Keratinocyte (primary cell): ENCODE measurements around the gene EXT2. TPM values are rescaled to one million over a fixed set of nuclear protein-coding genes. Genes with fewer than 3 reads are reported as not detected.

Experiments used
- DNase-seq: peaks from one replicate; pipeline ENCODE4 v3.0.0-alpha.2; 2011; ENCODE audit warnings: low read depth, missing footprints, low spot score
- FAIRE-seq: peaks from 2 replicates; lab custom pipeline; 2011; peaks lifted over from hg19 to GRCh38; lab: Jason Lieb, UNC
- H2AFZ ChIP-seq: 2 replicates; pipeline ENCODE4 v1.6.0; 2012; ENCODE audit warnings: low read length, control low read depth, inconsistent platforms; ENCODE audit not compliant: control insufficient read depth
- H3K27ac ChIP-seq: 2 replicates; pipeline ENCODE4 v1.5.1; 2011; ENCODE audit warnings: low read length; ENCODE audit not compliant: control insufficient read depth, insufficient read depth
- H3K27me3 ChIP-seq: 3 replicates; pipeline ENCODE4 v1.6.0; 2011; ENCODE audit warnings: low read length; ENCODE audit not compliant: control insufficient read depth, insufficient read depth; ENCODE audit errors: extremely low read depth
- H3K36me3 ChIP-seq, 2 experiments: 2 replicates in 1 of 2; 3 replicates in 1 of 2; pipeline ENCODE4 v1.5.1; 2011; ENCODE audit warnings: low read length in 2 of 2, mild to moderate bottlenecking in 1 of 2; ENCODE audit not compliant: control insufficient read depth in 2 of 2, insufficient read depth in 2 of 2; ENCODE audit errors: extremely low read depth in 1 of 2
- H3K4me1 ChIP-seq: 3 replicates; pipeline ENCODE4 v1.5.1; 2011; ENCODE audit warnings: low read length; ENCODE audit not compliant: control insufficient read depth, insufficient read depth; ENCODE audit errors: extremely low read depth
- H3K4me2 ChIP-seq: 3 replicates; pipeline ENCODE4 v1.6.0; 2011; ENCODE audit warnings: low read depth, low read length; ENCODE audit not compliant: control insufficient read depth, insufficient read depth; ENCODE audit errors: extremely low read depth
- H3K4me3 ChIP-seq, 3 experiments: fragments of 200-600 bp in 1 of 3; sonication (generic) in 1 of 3; 2 replicates in 2 of 3; 3 replicates in 1 of 3; pipeline ENCODE4 v1.5.1; 2011 to 2016; ENCODE audit warnings: low read length in 3 of 3, mild to moderate bottlenecking in 3 of 3, control low read depth in 2 of 3, inconsistent platforms in 1 of 3, low read depth in 1 of 3, mixed read lengths in 1 of 3, mixed run types in 1 of 3, moderate library complexity in 1 of 3; ENCODE audit not compliant: control insufficient read depth in 2 of 3, insufficient read depth in 2 of 3; ENCODE audit errors: extremely low read depth in 1 of 3
- H3K79me2 ChIP-seq: 2 replicates; pipeline ENCODE4 v1.6.0; 2012; ENCODE audit warnings: low read length; ENCODE audit not compliant: control insufficient read depth, insufficient read depth
- H3K9ac ChIP-seq: 3 replicates; pipeline ENCODE4 v1.6.0; 2011; ENCODE audit warnings: low read length; ENCODE audit not compliant: control insufficient read depth, insufficient read depth; ENCODE audit errors: extremely low read depth
- H3K9me1 ChIP-seq: 3 replicates; pipeline ENCODE4 v1.6.0; 2011; ENCODE audit warnings: low read length; ENCODE audit not compliant: control insufficient read depth, insufficient read depth; ENCODE audit errors: extremely low read depth
- H3K9me3 ChIP-seq: 2 replicates; pipeline ENCODE4 v1.5.1; 2012; ENCODE audit warnings: low read depth, low read length; ENCODE audit not compliant: control insufficient read depth
- H4K20me1 ChIP-seq: 3 replicates; pipeline ENCODE4 v1.6.0; 2011; ENCODE audit warnings: low read length; ENCODE audit not compliant: control insufficient read depth, insufficient read depth; ENCODE audit errors: extremely low read depth
- CTCF ChIP-seq, 3 experiments: IDR thresholded peaks in 1 of 3; conservative IDR thresholded peaks in 1 of 3; optimal IDR thresholded peaks in 1 of 3; 2 replicates in 2 of 3; 3 replicates in 1 of 3; pipeline versions ENCODE3 to v1.5.1; 2011; ENCODE audit warnings: low read length in 3 of 3, mild to moderate bottlenecking in 3 of 3, moderate library complexity in 2 of 3, control low read depth in 1 of 3, inconsistent platforms in 1 of 3; ENCODE audit not compliant: insufficient read depth in 2 of 3; ENCODE audit errors: extremely low read depth in 1 of 3
- EZH2 ChIP-seq: IDR thresholded peaks from one replicate; pipeline ENCODE4 v1.6.1; 2012; ENCODE audit warnings: inconsistent platforms, mild to moderate bottlenecking, low read length, moderate library complexity
- dilution Hi-C: fragments of 300-500 bp; cut with MboI; formaldehyde crosslinking; loops from one replicate; pipeline ENCODE4 v1.7.0; 2020; ENCODE audit warnings: low sequenced_read_pairs; ENCODE audit not compliant: extremely low pct_ligation_motif_present
- polyA plus RNA-seq, 5 experiments: library from polyadenylated mRNA; depleted of rRNA in 3 of 5; stranded (reverse) in 3 of 5; stranded (forward) in 1 of 5; unstranded in 1 of 5; fragments of >200 nt; gene quantifications; 1 replicate in 1 of 5; 2 replicates in 3 of 5; 3 replicates in 1 of 5; pipeline versions ENCODE4 v1.2.1 to v1.2.3, GENCODE V29; 2011 to 2012; ENCODE audit warnings: missing spikeins in 2 of 5, low read depth in 1 of 5, low replicate concordance in 1 of 5

The EXT2 gene
- polyA plus RNA-seq, 1 donor (not counting 4 experiments of a cell fraction or from before 2014, with no cell fraction given): 148 TPM

GRCh38 chr11:44138286-44138685 lies 42.8 kb downstream of the EXT2 start:
- Histone ChIP-seq H3K36me3 (peaks cover 7 to 12% of the 10 kb centered on the region in 2 experiments), H3K4me2 (no peak overlapping the region), H3K9ac (no peak overlapping the region), H3K4me3 (no peak overlapping the region), H4K20me1 (no peaks in the 10 kb centered on the region), H3K9me1 (no peaks in the 10 kb centered on the region), H2AFZ (no peak overlapping the region), H3K9me3 (no peaks in the 10 kb centered on the region), H3K27me3 (no peaks in the 10 kb centered on the region), H3K27ac (no peak overlapping the region), H3K4me1 (peaks cover 3% of the 10 kb centered on the region), H3K79me2 (no peaks in the 10 kb centered on the region)
- TF ChIP-seq CTCF (optimal IDR thresholded peaks at IDR 0.05 in 1 of 3, IDR thresholded peaks at IDR 0.05 in 1 of 3, conservative IDR thresholded peaks at IDR 0.05 in 1 of 3; ENCODE audit: extremely low read depth in 1 of 3, insufficient read depth in 2 of 3, low read length in 3 of 3) (no peak), EZH2 (no peak)
- DNase-seq (no peak), FAIRE-seq (no peak)
- dilution Hi-C loops: no loop called here

- peaks cover 7 to 12% of the 10 kb centered on the region in 2 experiments for H3K36me3 ChIP-seq
- H4K20me1 ChIP-seq: no peaks in the 10 kb centered on the region
- H3K9me1 ChIP-seq: no peaks in the 10 kb centered on the region
- dilution Hi-C loops: no loop called here
- no peaks in the 10 kb centered on the region for H3K9me3 ChIP-seq
- FAIRE-seq (no peak), DNase-seq (no peak)
- no peak overlapping the region for H3K9ac ChIP-seq
- H2AFZ ChIP-seq: no peak overlapping the region
- H3K27me3 ChIP-seq: no peaks in the 10 kb centered on the region
- no peak for TF ChIP-seq EZH2
- no peaks in the 10 kb centered on the region for H3K79me2 ChIP-seq
- H3K4me2 ChIP-seq: no peak overlapping the region
- peaks cover 3% of the 10 kb centered on the region for H3K4me1 ChIP-seq
- H3K27ac ChIP-seq: no peak overlapping the region
- H3K4me3 ChIP-seq: no peak overlapping the region
Measured at GRCh38 chr11:44138980-44139379, 43.5 kb downstream of the EXT2 start.
